Prostate gland (tissue), 2 donors: ENCODE results near the gene MRPL14.

Experiments used
- CTCF ChIP-seq, 4 experiments: fragments of 200-600 bp in 2 of 4; fragments of 450-650 bp in 2 of 4; sonication (generic) in 2 of 4; IDR thresholded peaks; 1 replicate in 3 of 4; 2 replicates in 1 of 4; pipeline ENCODE4 v1.5.1; 2016 to 2019; ENCODE audit warnings: antibody characterized with exemption in 4 of 4, mild to moderate bottlenecking in 2 of 4, moderate library complexity in 2 of 4
- POLR2A ChIP-seq: fragments of 450-650 bp; IDR thresholded peaks from one replicate; pipeline ENCODE4 v1.6.1; 2016; ENCODE audit warnings: antibody characterized with exemption, mild to moderate bottlenecking

GRCh38 chr6:44156494-44157151 lies 29.4 kb upstream of the MRPL14 start:
- TF ChIP-seq POLR2A (no peak), CTCF (IDR thresholded peaks at IDR 0.05) (no peak)
